ENCODE results near the gene HARS2. TPM values are rescaled to one million over a fixed set of nuclear protein-coding genes. Genes with fewer than 3 reads are reported as not detected.

HARS2 gene
- total RNA-seq, 1 experiment from 2014 or later = 36.5 TPM

- Histone ChIP-seq H3K4me1 (no peaks in the 10 kb centered on the region), H3K27me3 (replicated peaks; ENCODE audit: control insufficient read depth, insufficient read depth, low read length) (no peaks in the 10 kb centered on the region), H3K9me3 (no peaks in the 10 kb centered on the region), H3K36me3 (ENCODE audit: control insufficient read depth, insufficient read depth, low read length) (peaks cover 2% of the 10 kb centered on the region), H3K4me3 (ENCODE audit: low read depth, low read length) (no peak overlapping the region)
- Mint-ChIP-seq H3K9me3 (ENCODE audit: unreplicated experiment) (no peaks in the 10 kb centered on the region), H3K36me3 (ENCODE audit: insufficient read depth, unreplicated experiment) (peaks cover 54% of the 10 kb centered on the region), H3K4me3 (ENCODE audit: unreplicated experiment) (no peak overlapping the region), H3K27ac (ENCODE audit: unreplicated experiment) (peak overlapping the region; percentile 18), H3K4me1 (ENCODE audit: low read depth, unreplicated experiment) (no peaks in the 10 kb centered on the region), H3K27me3 (ENCODE audit: insufficient read depth, unreplicated experiment) (no peaks in the 10 kb centered on the region)
- intact Hi-C loops (cut with micrococcal nuclease; ENCODE audit: unreplicated experiment) = no loop called here
- ChIA-PET CTCF (interaction anchor here (0.8 kb wide), 1 partner anchor 17 kb away, joined by 3 read pairs; the partner anchor contains the start of genes HARS1 and HARS2), POLR2A (no interaction called here)
- DNase-seq = no peak
- BruUV-seq (replicated peaks) = TSS peak; percentile 84
- no peak for TF ChIP-seq CTCF (IDR thresholded peaks at IDR 0.05; ENCODE audit: insufficient read depth in 1 of 2, low read depth in 1 of 2, low read length in 1 of 2, severe bottlenecking in 1 of 2, unreplicated experiment in 1 of 2)
These were observed 17.0 kb upstream of the HARS2 start for GRCh38 chr5:140674211-140674610.

GRCh38 chr5:140674629-140675028, 16.6 kb upstream of the HARS2 start:
- Mint-ChIP-seq H3K27me3 (ENCODE audit: insufficient read depth, unreplicated experiment) (no peaks in the 10 kb centered on the region), H3K4me1 (ENCODE audit: low read depth, unreplicated experiment) (no peaks in the 10 kb centered on the region), H3K27ac (ENCODE audit: unreplicated experiment) (peak overlapping the region; percentile 18), H3K9me3 (ENCODE audit: unreplicated experiment) (no peaks in the 10 kb centered on the region), H3K4me3 (ENCODE audit: unreplicated experiment) (no peak overlapping the region), H3K36me3 (ENCODE audit: insufficient read depth, unreplicated experiment) (peaks cover 54% of the 10 kb centered on the region)
- DNase-seq = no peak
- H3K4me3 ChIP-seq (ENCODE audit: low read depth, low read length) = no peak overlapping the region
- no TSS peak for BruUV-seq (replicated peaks)
- intact Hi-C loops (cut with micrococcal nuclease; ENCODE audit: unreplicated experiment) = no loop called here
- H3K4me1 ChIP-seq = no peaks in the 10 kb centered on the region
- H3K36me3 ChIP-seq (ENCODE audit: control insufficient read depth, insufficient read depth, low read length) = peaks cover 2% of the 10 kb centered on the region
- TF ChIP-seq CTCF (IDR thresholded peaks at IDR 0.05; ENCODE audit: insufficient read depth in 1 of 2, low read depth in 1 of 2, low read length in 1 of 2, severe bottlenecking in 1 of 2, unreplicated experiment in 1 of 2) = no peak
- no peaks in the 10 kb centered on the region for H3K27me3 ChIP-seq (replicated peaks; ENCODE audit: control insufficient read depth, insufficient read depth, low read length)
- POLR2A ChIA-PET = interaction anchor here (0.6 to 0.9 kb wide), 2 partner anchors 11 to 18 kb away, joined by 3 to 4 read pairs; no protein-coding TSS in a partner anchor
- CTCF ChIA-PET = interaction anchor here (0.5 to 0.9 kb wide), 3 partner anchors 16 to 178 kb away, joined by 3 to 4 read pairs (median 3); partner anchors contain the start of genes HARS1, HARS2 and ZMAT2
- no peaks in the 10 kb centered on the region for H3K9me3 ChIP-seq

- Histone ChIP-seq H3K27me3 (replicated peaks; ENCODE audit: control insufficient read depth, insufficient read depth, low read length) (no peaks in the 10 kb centered on the region), H3K36me3 (ENCODE audit: control insufficient read depth, insufficient read depth, low read length) (peaks cover 2% of the 10 kb centered on the region), H3K9me3 (no peaks in the 10 kb centered on the region), H3K4me3 (ENCODE audit: low read depth, low read length) (no peak overlapping the region), H3K4me1 (no peaks in the 10 kb centered on the region)
- DNase-seq = no peak
- Mint-ChIP-seq H3K36me3 (ENCODE audit: insufficient read depth, unreplicated experiment) (peaks cover 39% of the 10 kb centered on the region), H3K27me3 (ENCODE audit: insufficient read depth, unreplicated experiment) (no peaks in the 10 kb centered on the region), H3K4me1 (ENCODE audit: low read depth, unreplicated experiment) (no peaks in the 10 kb centered on the region), H3K4me3 (ENCODE audit: unreplicated experiment) (no peak overlapping the region), H3K9me3 (ENCODE audit: unreplicated experiment) (no peaks in the 10 kb centered on the region), H3K27ac (ENCODE audit: unreplicated experiment) (no peak overlapping the region)
- no peak for TF ChIP-seq CTCF (IDR thresholded peaks at IDR 0.05; ENCODE audit: insufficient read depth in 1 of 2, low read depth in 1 of 2, low read length in 1 of 2, severe bottlenecking in 1 of 2, unreplicated experiment in 1 of 2)
- intact Hi-C loops (cut with micrococcal nuclease; ENCODE audit: unreplicated experiment) = no loop called here
- ChIA-PET CTCF (no interaction called here), POLR2A (no interaction called here)
- BruUV-seq (replicated peaks) = no TSS peak
These were observed 13.3 kb upstream of the HARS2 start for GRCh38 chr5:140677947-140678346.
